ENCODE data around the gene CTNNA3. TPM values are rescaled to one million over a fixed set of nuclear protein-coding genes. Genes with fewer than 3 reads are reported as not detected.

Gene CTNNA3
- polyA plus RNA-seq, 1 donor from 2014 or later = 0.14 TPM

DNA sequence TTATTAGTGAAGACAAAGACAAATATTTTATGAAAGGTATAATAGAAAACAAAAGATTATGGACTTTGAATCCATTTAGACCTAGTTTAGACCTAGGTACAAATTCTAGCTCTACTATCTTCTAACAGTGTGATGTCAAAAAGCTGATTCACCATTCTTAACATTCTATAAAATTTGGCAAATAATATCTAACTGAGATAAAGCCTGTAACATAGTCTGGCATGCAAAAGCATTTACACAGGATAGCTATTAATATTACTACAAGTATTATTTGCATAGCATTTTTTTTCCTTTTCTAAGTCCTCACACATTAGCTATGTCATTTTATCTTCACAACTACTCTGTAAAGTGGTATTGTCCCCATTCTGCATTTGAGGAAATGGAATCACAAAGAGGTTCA, 949.7 kb downstream of the CTNNA3 start:
- Histone ChIP-seq H4K20me1 (ENCODE audit: insufficient read depth) (no peaks in the 10 kb centered on the region), H3K36me3 (ENCODE audit: insufficient read depth, low read length) (no peaks in the 10 kb centered on the region), H3F3A (ENCODE audit: insufficient read depth, low read length, poor library complexity, severe bottlenecking) (no peaks in the 10 kb centered on the region), H2AFZ (ENCODE audit: low read depth, low read length) (no peak overlapping the region), H3K79me2 (replicated peaks; ENCODE audit: insufficient read depth, low read length) (no peaks in the 10 kb centered on the region), H3K27me3 (ENCODE audit: insufficient read depth, low read depth, low read length) (no peaks in the 10 kb centered on the region), H3K9ac (ENCODE audit: low read length) (no peak overlapping the region), H3K9me2 (ENCODE audit: insufficient read depth, low read length) (no peaks in the 10 kb centered on the region), H3K4me3 (ENCODE audit: low read length) (no peak overlapping the region), H3K9me3 (ENCODE audit: low read length) (no peaks in the 10 kb centered on the region), H3K27ac (ENCODE audit: low read length) (no peak overlapping the region), H3K4me2 (ENCODE audit: low read length) (no peak overlapping the region)
- TF ChIP-seq POLR2AphosphoS5 (IDR thresholded peaks at IDR 0.05) (no peak), EZH2 (IDR thresholded peaks at IDR 0.05; ENCODE audit: borderline replicate concordance, insufficient read depth, low read length, poor library complexity, severe bottlenecking) (no peak), TAF1 (IDR thresholded peaks at IDR 0.05; ENCODE audit: low read depth) (no peak), SMC3 (conservative IDR thresholded peaks at IDR 0.05; ENCODE audit: poor library complexity) (no peak), EP300 (conservative IDR thresholded peaks at IDR 0.05; ENCODE audit: poor library complexity, severe bottlenecking) (no peak), MXI1 (conservative IDR thresholded peaks at IDR 0.05; ENCODE audit: poor library complexity, severe bottlenecking) (no peak), RAD21 (conservative IDR thresholded peaks at IDR 0.05) (no peak)
- TF ChIP-seq, protein P1, sequence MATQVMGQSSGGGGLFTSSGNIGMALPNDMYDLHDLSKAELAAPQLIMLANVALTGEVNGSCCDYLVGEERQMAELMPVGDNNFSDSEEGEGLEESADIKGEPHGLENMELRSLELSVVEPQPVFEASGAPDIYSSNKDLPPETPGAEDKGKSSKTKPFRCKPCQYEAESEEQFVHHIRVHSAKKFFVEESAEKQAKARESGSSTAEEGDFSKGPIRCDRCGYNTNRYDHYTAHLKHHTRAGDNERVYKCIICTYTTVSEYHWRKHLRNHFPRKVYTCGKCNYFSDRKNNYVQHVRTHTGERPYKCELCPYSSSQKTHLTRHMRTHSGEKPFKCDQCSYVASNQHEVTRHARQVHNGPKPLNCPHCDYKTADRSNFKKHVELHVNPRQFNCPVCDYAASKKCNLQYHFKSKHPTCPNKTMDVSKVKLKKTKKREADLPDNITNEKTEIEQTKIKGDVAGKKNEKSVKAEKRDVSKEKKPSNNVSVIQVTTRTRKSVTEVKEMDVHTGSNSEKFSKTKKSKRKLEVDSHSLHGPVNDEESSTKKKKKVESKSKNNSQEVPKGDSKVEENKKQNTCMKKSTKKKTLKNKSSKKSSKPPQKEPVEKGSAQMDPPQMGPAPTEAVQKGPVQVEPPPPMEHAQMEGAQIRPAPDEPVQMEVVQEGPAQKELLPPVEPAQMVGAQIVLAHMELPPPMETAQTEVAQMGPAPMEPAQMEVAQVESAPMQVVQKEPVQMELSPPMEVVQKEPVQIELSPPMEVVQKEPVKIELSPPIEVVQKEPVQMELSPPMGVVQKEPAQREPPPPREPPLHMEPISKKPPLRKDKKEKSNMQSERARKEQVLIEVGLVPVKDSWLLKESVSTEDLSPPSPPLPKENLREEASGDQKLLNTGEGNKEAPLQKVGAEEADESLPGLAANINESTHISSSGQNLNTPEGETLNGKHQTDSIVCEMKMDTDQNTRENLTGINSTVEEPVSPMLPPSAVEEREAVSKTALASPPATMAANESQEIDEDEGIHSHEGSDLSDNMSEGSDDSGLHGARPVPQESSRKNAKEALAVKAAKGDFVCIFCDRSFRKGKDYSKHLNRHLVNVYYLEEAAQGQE (IDR thresholded peaks at IDR 0.05; ENCODE audit: borderline replicate concordance) = no peak
- TF ChIP-seq, protein P2, sequence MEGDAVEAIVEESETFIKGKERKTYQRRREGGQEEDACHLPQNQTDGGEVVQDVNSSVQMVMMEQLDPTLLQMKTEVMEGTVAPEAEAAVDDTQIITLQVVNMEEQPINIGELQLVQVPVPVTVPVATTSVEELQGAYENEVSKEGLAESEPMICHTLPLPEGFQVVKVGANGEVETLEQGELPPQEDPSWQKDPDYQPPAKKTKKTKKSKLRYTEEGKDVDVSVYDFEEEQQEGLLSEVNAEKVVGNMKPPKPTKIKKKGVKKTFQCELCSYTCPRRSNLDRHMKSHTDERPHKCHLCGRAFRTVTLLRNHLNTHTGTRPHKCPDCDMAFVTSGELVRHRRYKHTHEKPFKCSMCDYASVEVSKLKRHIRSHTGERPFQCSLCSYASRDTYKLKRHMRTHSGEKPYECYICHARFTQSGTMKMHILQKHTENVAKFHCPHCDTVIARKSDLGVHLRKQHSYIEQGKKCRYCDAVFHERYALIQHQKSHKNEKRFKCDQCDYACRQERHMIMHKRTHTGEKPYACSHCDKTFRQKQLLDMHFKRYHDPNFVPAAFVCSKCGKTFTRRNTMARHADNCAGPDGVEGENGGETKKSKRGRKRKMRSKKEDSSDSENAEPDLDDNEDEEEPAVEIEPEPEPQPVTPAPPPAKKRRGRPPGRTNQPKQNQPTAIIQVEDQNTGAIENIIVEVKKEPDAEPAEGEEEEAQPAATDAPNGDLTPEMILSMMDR (IDR thresholded peaks at IDR 0.05; ENCODE audit: poor library complexity, severe bottlenecking) = no peak

DNA sequence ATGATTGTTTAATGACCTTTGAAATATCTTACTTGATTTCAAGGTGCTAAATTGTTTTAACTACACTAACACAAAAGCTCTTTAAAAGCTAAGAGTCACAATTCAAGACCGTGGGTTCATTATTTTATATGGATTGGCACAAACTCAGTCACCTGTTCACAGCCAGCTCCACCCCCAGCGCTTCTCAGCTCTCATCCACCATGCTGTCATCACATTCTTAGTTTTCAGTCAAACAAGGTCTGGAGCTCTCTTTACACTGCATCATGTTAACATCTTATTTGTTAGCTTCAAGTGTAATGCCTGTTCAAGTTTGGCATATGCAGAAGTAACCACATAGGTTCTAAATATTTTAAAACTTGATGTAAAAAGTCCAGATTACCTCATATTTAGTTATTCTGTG, 951.1 kb downstream of the CTNNA3 start:
- Histone ChIP-seq H3K27me3 (ENCODE audit: insufficient read depth, low read depth, low read length) (no peaks in the 10 kb centered on the region), H4K20me1 (ENCODE audit: insufficient read depth) (no peaks in the 10 kb centered on the region), H3K36me3 (ENCODE audit: insufficient read depth, low read length) (no peaks in the 10 kb centered on the region), H3F3A (ENCODE audit: insufficient read depth, low read length, poor library complexity, severe bottlenecking) (no peaks in the 10 kb centered on the region), H2AFZ (ENCODE audit: low read depth, low read length) (no peak overlapping the region), H3K4me2 (ENCODE audit: low read length) (no peak overlapping the region), H3K27ac (ENCODE audit: low read length) (no peak overlapping the region), H3K9me2 (ENCODE audit: insufficient read depth, low read length) (no peaks in the 10 kb centered on the region), H3K9me3 (ENCODE audit: low read length) (no peaks in the 10 kb centered on the region), H3K79me2 (replicated peaks; ENCODE audit: insufficient read depth, low read length) (no peaks in the 10 kb centered on the region), H3K9ac (ENCODE audit: low read length) (no peak overlapping the region), H3K4me3 (ENCODE audit: low read length) (no peak overlapping the region)
- TF ChIP-seq EP300 (conservative IDR thresholded peaks at IDR 0.05; ENCODE audit: poor library complexity, severe bottlenecking) (no peak), TAF1 (IDR thresholded peaks at IDR 0.05; ENCODE audit: low read depth) (no peak), RAD21 (conservative IDR thresholded peaks at IDR 0.05) (no peak), POLR2AphosphoS5 (IDR thresholded peaks at IDR 0.05) (no peak), EZH2 (IDR thresholded peaks at IDR 0.05; ENCODE audit: borderline replicate concordance, insufficient read depth, low read length, poor library complexity, severe bottlenecking) (no peak), MXI1 (conservative IDR thresholded peaks at IDR 0.05; ENCODE audit: poor library complexity, severe bottlenecking) (no peak), SMC3 (conservative IDR thresholded peaks at IDR 0.05; ENCODE audit: poor library complexity) (no peak)
- TF ChIP-seq, protein P2 (IDR thresholded peaks at IDR 0.05; ENCODE audit: poor library complexity, severe bottlenecking) = no peak
- TF ChIP-seq, protein P1 (IDR thresholded peaks at IDR 0.05; ENCODE audit: borderline replicate concordance) = no peak
